ENCODE results near the gene GZMM.

Gene GZMM

GRCh38 chr19:566844-567243, 23.0 kb downstream of the GZMM start:
- TF ChIP-seq ZNF501 (tag by site-specific recombination; IDR thresholded peaks at IDR 0.05) (no peak), ZNF785 (tag by site-specific recombination; IDR thresholded peaks at IDR 0.05) (no peak)
- CTCF ChIA-PET = interaction anchor here (0.5 kb wide), 1 partner anchor 12 kb away, joined by 3 read pairs; no protein-coding TSS in a partner anchor
- no peaks in the 10 kb centered on the region for H3K9me3 ChIP-seq (ENCODE audit: control insufficient read depth, insufficient read depth, low read depth, low read length)
- H3K27ac ChIP-seq (ENCODE audit: extremely low read depth, low read depth, low read length) = no peak overlapping the region
- POLR2A ChIA-PET = no interaction called here
- H3K4me1 ChIP-seq (ENCODE audit: control insufficient read depth, insufficient read depth, low read length) = no peaks in the 10 kb centered on the region
- no peaks in the 10 kb centered on the region for H3K36me3 ChIP-seq (ENCODE audit: control insufficient read depth in 2 of 2, insufficient read depth in 1 of 2, low read length in 2 of 2)
- no peak overlapping the region for H3K4me3 ChIP-seq (ENCODE audit: low read depth, low read length)

- Histone ChIP-seq H3K27ac (ENCODE audit: extremely low read depth, low read depth, low read length) (no peak overlapping the region), H3K4me3 (ENCODE audit: low read depth, low read length) (no peak overlapping the region), H3K4me1 (ENCODE audit: control insufficient read depth, insufficient read depth, low read length) (no peaks in the 10 kb centered on the region), H3K36me3 (ENCODE audit: control insufficient read depth in 2 of 2, insufficient read depth in 1 of 2, low read length in 2 of 2) (no peaks in the 10 kb centered on the region), H3K9me3 (ENCODE audit: control insufficient read depth, insufficient read depth, low read depth, low read length) (no peaks in the 10 kb centered on the region)
- TF ChIP-seq SCRT2 (tag by site-specific recombination; IDR thresholded peaks at IDR 0.05) = peak; percentile 54; the same call in 1 of the 2 replicates
- TF ChIP-seq ZNF600 (tag by site-specific recombination; IDR thresholded peaks at IDR 0.05) = no peak
- no peak for TF ChIP-seq ZNF354C (tag by site-specific recombination; IDR thresholded peaks at IDR 0.05; ENCODE audit: borderline replicate concordance, low read depth)
- TF ChIP-seq, protein P1, sequence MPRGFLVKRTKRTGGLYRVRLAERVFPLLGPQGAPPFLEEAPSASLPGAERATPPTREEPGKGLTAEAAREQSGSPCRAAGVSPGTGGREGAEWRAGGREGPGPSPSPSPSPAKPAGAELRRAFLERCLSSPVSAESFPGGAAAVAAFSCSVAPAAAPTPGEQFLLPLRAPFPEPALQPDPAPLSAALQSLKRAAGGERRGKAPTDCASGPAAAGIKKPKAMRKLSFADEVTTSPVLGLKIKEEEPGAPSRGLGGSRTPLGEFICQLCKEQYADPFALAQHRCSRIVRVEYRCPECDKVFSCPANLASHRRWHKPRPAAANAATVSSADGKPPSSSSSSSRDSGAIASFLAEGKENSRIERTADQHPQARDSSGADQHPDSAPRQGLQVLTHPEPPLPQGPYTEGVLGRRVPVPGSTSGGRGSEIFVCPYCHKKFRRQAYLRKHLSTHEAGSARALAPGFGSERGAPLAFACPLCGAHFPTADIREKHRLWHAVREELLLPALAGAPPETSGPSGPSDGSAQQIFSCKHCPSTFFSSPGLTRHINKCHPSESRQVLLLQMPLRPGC (tag by site-specific recombination; IDR thresholded peaks at IDR 0.05) = no peak
- TF ChIP-seq ZNF416 (tag by site-specific recombination; IDR thresholded peaks at IDR 0.05) = no peak
- ChIA-PET CTCF (interaction anchor here (1.8 kb wide), 1 partner anchor 57 kb away, joined by 5 read pairs; no protein-coding TSS in a partner anchor), POLR2A (interaction anchor here (0.6 kb wide), 1 partner anchor 36 kb away, joined by 5 read pairs; no protein-coding TSS in a partner anchor)
Observed at GRCh38 chr19:567296-567900, 23.5 kb downstream of the GZMM start.

GRCh38 chr19:570251-570686, 26.4 kb downstream of the GZMM start:
- H3K4me1 ChIP-seq (ENCODE audit: control insufficient read depth, insufficient read depth, low read length) = peaks cover 3% of the 10 kb centered on the region; the same call in 1 of the 2 replicates
- CTCF ChIA-PET = no interaction called here
- H3K36me3 ChIP-seq (ENCODE audit: control insufficient read depth in 2 of 2, insufficient read depth in 1 of 2, low read length in 2 of 2) = no peaks in the 10 kb centered on the region
- TF ChIP-seq KLF1 (tag by site-specific recombination; IDR thresholded peaks at IDR 0.05) (peak; percentile 92), ZNF639 (tag by site-specific recombination; IDR thresholded peaks at IDR 0.05) (no peak)
- POLR2A ChIA-PET = no interaction called here
- H3K9me3 ChIP-seq (ENCODE audit: control insufficient read depth, insufficient read depth, low read depth, low read length) = no peaks in the 10 kb centered on the region
- H3K27ac ChIP-seq (ENCODE audit: extremely low read depth, low read depth, low read length) = no peak overlapping the region
- H3K4me3 ChIP-seq (ENCODE audit: low read depth, low read length) = no peak overlapping the region

DNA sequence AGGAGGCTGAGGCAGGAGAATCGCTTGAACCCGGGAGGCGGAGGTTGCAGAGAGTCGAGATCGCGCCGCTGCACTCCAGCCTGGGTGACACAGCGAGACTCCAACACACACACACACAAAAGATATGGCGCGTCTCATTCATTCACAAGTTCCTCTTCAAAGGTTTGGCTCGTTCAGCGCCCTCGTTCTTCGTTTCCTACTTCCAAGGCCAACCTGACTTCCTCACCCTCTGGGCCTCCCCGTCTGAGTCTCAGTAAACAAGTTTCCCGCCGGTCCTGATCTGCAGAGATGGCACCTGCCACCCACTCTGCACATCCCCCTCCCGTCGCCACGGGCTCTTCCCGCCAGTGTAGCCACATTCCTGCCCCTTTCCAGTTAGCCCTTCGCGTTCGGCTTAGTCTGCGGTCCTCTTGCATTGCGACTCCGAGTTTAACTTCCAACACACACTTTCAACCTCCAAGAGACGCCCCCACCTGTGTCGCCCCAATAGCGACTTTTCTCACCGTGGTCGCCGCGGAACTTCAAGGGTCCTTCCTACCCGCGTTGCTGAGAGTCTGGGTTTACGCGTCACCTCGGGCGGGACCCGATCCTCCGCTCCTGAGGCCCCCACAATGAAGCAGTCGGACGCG, 27.2 kb downstream of the GZMM start:
- POLR2A ChIA-PET = interaction anchor here (0.8 to 2.2 kb wide), 4 partner anchors 11 to 39 kb away, joined by 3 to 17 read pairs (median 4); partner anchors contain the start of gene CDC34
- H3K4me3 ChIP-seq (ENCODE audit: low read depth, low read length) = peak overlapping the region; percentile 20
- no peaks in the 10 kb centered on the region for H3K9me3 ChIP-seq (ENCODE audit: control insufficient read depth, insufficient read depth, low read depth, low read length)
- H3K27ac ChIP-seq (ENCODE audit: extremely low read depth, low read depth, low read length) = peak overlapping the region; percentile 51
- peaks cover 6% of the 10 kb centered on the region for H3K4me1 ChIP-seq (ENCODE audit: control insufficient read depth, insufficient read depth, low read length)
- CTCF ChIA-PET = no interaction called here
- peaks cover 0 to 2% of the 10 kb centered on the region in 2 experiments; a peak in 1 of 3 replicates for H3K36me3 ChIP-seq (ENCODE audit: control insufficient read depth in 2 of 2, insufficient read depth in 1 of 2, low read length in 2 of 2)
- TF ChIP-seq, protein P2, sequence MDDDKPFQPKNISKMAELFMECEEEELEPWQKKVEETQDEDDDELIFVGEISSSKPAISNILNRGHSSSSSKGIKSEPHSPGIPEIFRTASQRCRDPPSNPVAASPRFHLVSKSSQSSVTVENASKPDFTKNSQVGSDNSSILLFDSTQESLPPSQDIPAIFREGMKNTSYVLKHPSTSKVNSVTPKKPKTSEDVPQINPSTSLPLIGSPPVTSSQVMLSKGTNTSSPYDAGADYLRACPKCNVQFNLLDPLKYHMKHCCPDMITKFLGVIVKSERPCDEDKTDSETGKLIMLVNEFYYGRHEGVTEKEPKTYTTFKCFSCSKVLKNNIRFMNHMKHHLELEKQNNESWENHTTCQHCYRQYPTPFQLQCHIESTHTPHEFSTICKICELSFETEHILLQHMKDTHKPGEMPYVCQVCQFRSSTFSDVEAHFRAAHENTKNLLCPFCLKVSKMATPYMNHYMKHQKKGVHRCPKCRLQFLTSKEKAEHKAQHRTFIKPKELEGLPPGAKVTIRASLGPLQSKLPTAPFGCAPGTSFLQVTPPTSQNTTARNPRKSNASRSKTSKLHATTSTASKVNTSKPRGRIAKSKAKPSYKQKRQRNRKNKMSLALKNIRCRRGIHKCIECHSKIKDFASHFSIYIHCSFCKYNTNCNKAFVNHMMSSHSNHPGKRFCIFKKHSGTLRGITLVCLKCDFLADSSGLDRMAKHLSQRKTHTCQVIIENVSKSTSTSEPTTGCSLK (tag by site-specific recombination; IDR thresholded peaks at IDR 0.05) = no peak
- TF ChIP-seq ZNF174 (tag by site-specific recombination; IDR thresholded peaks at IDR 0.05) (no peak), ZNF248 (tag by site-specific recombination; IDR thresholded peaks at IDR 0.05) (no peak), WT1 (tag by site-specific recombination; IDR thresholded peaks at IDR 0.05) (no peak), ZSCAN23 (tag by site-specific recombination; IDR thresholded peaks at IDR 0.05) (no peak), ZNF791 (tag by site-specific recombination; IDR thresholded peaks at IDR 0.05) (no peak)
- TF ChIP-seq, protein P3, sequence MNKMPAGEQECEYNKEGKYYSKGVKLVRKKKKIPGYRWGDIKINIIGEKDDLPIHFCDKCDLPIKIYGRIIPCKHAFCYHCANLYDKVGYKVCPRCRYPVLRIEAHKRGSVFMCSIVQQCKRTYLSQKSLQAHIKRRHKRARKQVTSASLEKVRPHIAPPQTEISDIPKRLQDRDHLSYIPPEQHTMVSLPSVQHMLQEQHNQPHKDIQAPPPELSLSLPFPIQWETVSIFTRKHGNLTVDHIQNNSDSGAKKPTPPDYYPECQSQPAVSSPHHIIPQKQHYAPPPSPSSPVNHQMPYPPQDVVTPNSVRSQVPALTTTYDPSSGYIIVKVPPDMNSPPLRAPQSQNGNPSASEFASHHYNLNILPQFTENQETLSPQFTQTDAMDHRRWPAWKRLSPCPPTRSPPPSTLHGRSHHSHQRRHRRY (tag by site-specific recombination; IDR thresholded peaks at IDR 0.05) = no peak
- TF ChIP-seq, protein P4, sequence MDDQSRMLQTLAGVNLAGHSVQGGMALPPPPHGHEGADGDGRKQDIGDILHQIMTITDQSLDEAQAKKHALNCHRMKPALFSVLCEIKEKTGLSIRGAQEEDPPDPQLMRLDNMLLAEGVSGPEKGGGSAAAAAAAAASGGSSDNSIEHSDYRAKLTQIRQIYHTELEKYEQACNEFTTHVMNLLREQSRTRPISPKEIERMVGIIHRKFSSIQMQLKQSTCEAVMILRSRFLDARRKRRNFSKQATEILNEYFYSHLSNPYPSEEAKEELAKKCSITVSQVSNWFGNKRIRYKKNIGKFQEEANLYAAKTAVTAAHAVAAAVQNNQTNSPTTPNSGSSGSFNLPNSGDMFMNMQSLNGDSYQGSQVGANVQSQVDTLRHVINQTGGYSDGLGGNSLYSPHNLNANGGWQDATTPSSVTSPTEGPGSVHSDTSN (CRISPR knock-in tag; IDR thresholded peaks at IDR 0.05) = no peak
